ENCODE data around the gene SOX13.

GRCh38 chr1:204065986-204066300 is 7.0 kb upstream of the SOX13 start:
- TF ChIP-seq POLR2AphosphoS5 (IDR thresholded peaks at IDR 0.05; ENCODE audit: low read depth, low read length) (no peak), CTCF (IDR thresholded peaks at IDR 0.05) (no peak)

All from Panc1 (cell line).